Mesodermal cell (in vitro differentiated cells): ENCODE results near the gene IPCEF1.

Experiments used
- H3K27ac ChIP-seq: 2 replicates; pipeline ENCODE4 v1.7.0; 2013; ENCODE audit warnings: mild to moderate bottlenecking, low read depth, low read length, moderate library complexity; ENCODE audit not compliant: severe bottlenecking
- H3K36me3 ChIP-seq: 2 replicates; pipeline ENCODE4 v1.7.1; 2013; ENCODE audit warnings: mild to moderate bottlenecking, low read length, moderate library complexity; ENCODE audit not compliant: control insufficient read depth, insufficient read depth
- H3K4me1 ChIP-seq: one replicate; pipeline ENCODE4 v1.7.1; 2013; ENCODE audit warnings: mild to moderate bottlenecking, low read length; ENCODE audit not compliant: insufficient read depth, control insufficient read depth, poor library complexity, severe bottlenecking
- H3K4me3 ChIP-seq: 2 replicates; pipeline ENCODE4 v1.7.0; 2013; ENCODE audit warnings: low read length, control low read depth, mild to moderate bottlenecking; ENCODE audit not compliant: insufficient read depth, poor library complexity, severe bottlenecking; ENCODE audit errors: extremely low read depth
- H3K9me3 ChIP-seq: 2 replicates; pipeline ENCODE4 v1.7.1; 2013; ENCODE audit warnings: mild to moderate bottlenecking, low read length, moderate library complexity; ENCODE audit not compliant: control insufficient read depth
- WGBS, 2 experiments: methylation state at CpG; one replicate each; pipeline ENCODE4 v1.1.5; 2013; ENCODE audit warnings: missing lambda C conversion rate in 2 of 2; ENCODE audit not compliant: insufficient coverage in 2 of 2; 5-methylcytosine and 5-hydroxymethylcytosine counted together

The IPCEF1 gene

GRCh38 chr6:154134471-154135147 is 222.0 kb downstream of the IPCEF1 start:
- Histone ChIP-seq H3K4me3 (no peak overlapping the region), H3K36me3 (no peaks in the 10 kb centered on the region), H3K27ac (no peak overlapping the region), H3K9me3 (no peaks in the 10 kb centered on the region), H3K4me1 (no peaks in the 10 kb centered on the region)
- 92 to 96% methylated on average over 2 to 3 of the region's 8 CpGs for WGBS, 2 experiments

- H3K4me3 ChIP-seq: no peak overlapping the region
- no peaks in the 10 kb centered on the region for H3K4me1 ChIP-seq
- no peak overlapping the region for H3K27ac ChIP-seq
- peaks cover under 1% of the 10 kb centered on the region for H3K9me3 ChIP-seq
- H3K36me3 ChIP-seq: no peaks in the 10 kb centered on the region
- WGBS, 2 experiments: 33% methylated on average over 1 of the region's 2 CpGs; no CpG with 5 or more reads in 1 of the 2 experiments
Observed at GRCh38 chr6:154127657-154128056, 228.9 kb downstream of the IPCEF1 start.

GRCh38 chr6:154125421-154125820 is 231.2 kb downstream of the IPCEF1 start:
- Histone ChIP-seq H3K4me1 (no peaks in the 10 kb centered on the region), H3K36me3 (no peaks in the 10 kb centered on the region), H3K4me3 (no peak overlapping the region), H3K9me3 (peaks cover 9% of the 10 kb centered on the region), H3K27ac (no peak overlapping the region)
- no CpG with 5 or more reads among the region's 2 CpGs for WGBS, 2 experiments

- Histone ChIP-seq H3K36me3 (no peaks in the 10 kb centered on the region), H3K4me3 (no peak overlapping the region), H3K27ac (peak overlapping the region; percentile 60), H3K9me3 (peaks cover 9% of the 10 kb centered on the region), H3K4me1 (no peaks in the 10 kb centered on the region)
- WGBS, 2 experiments: 85 to 86% methylated on average over 5 to 7 of the region's 8 CpGs
Observed at GRCh38 chr6:154123155-154123956, 233.2 kb downstream of the IPCEF1 start.

- peaks cover 9% of the 10 kb centered on the region for H3K9me3 ChIP-seq
- WGBS, 2 experiments: 63 to 77% methylated on average over 2 of the region's 2 CpGs
- H3K4me1 ChIP-seq: no peaks in the 10 kb centered on the region
- no peak overlapping the region for H3K4me3 ChIP-seq
- H3K27ac ChIP-seq: peak overlapping the region; percentile 60
- H3K36me3 ChIP-seq: no peaks in the 10 kb centered on the region
Observed at GRCh38 chr6:154122195-154122925, 234.2 kb downstream of the IPCEF1 start.

GRCh38 chr6:154117485-154117884 is 239.1 kb downstream of the IPCEF1 start:
- Histone ChIP-seq H3K36me3 (no peaks in the 10 kb centered on the region), H3K27ac (no peak overlapping the region), H3K4me3 (no peak overlapping the region), H3K4me1 (no peaks in the 10 kb centered on the region), H3K9me3 (peaks cover 7% of the 10 kb centered on the region)
- 85 to 100% methylated on average over 1 to 4 of the region's 4 CpGs for WGBS, 2 experiments

GRCh38 chr6:154113392-154113791 is 243.2 kb downstream of the IPCEF1 start:
- H3K4me3 ChIP-seq: no peak overlapping the region
- 74 to 96% methylated on average over 2 to 3 of the region's 3 CpGs for WGBS, 2 experiments
- no peaks in the 10 kb centered on the region for H3K9me3 ChIP-seq
- H3K27ac ChIP-seq: no peak overlapping the region
- H3K36me3 ChIP-seq: no peaks in the 10 kb centered on the region
- no peaks in the 10 kb centered on the region for H3K4me1 ChIP-seq

- WGBS, 2 experiments: 91 to 92% methylated on average over 1 to 2 of the region's 2 CpGs
- no peak overlapping the region for H3K4me3 ChIP-seq
- no peaks in the 10 kb centered on the region for H3K4me1 ChIP-seq
- no peaks in the 10 kb centered on the region for H3K36me3 ChIP-seq
- no peak overlapping the region for H3K27ac ChIP-seq
- no peaks in the 10 kb centered on the region for H3K9me3 ChIP-seq
Observed at GRCh38 chr6:154112181-154112809, 244.3 kb downstream of the IPCEF1 start.

GRCh38 chr6:154111025-154111424 is 245.6 kb downstream of the IPCEF1 start:
- Histone ChIP-seq H3K4me1 (no peaks in the 10 kb centered on the region), H3K9me3 (no peaks in the 10 kb centered on the region), H3K4me3 (no peak overlapping the region), H3K27ac (no peak overlapping the region), H3K36me3 (no peaks in the 10 kb centered on the region)
- WGBS, 2 experiments: no CpG with 5 or more reads among the region's 1 CpG

GRCh38 chr6:154106251-154106650 is 250.4 kb downstream of the IPCEF1 start:
- Histone ChIP-seq H3K4me3 (no peak overlapping the region), H3K36me3 (no peaks in the 10 kb centered on the region), H3K9me3 (no peaks in the 10 kb centered on the region), H3K27ac (no peak overlapping the region), H3K4me1 (no peaks in the 10 kb centered on the region)
- WGBS, 2 experiments: 94% methylated on average over 2 of the region's 2 CpGs; no CpG with 5 or more reads in 1 of the 2 experiments
